Vagina (tissue), 2 donors: ENCODE results near the gene PAPPA.

Experiments
- CTCF ChIP-seq, 3 experiments: fragments of 450-650 bp in 2 of 3; fragments of 200-600 bp in 1 of 3; sonication (generic) in 1 of 3; IDR thresholded peaks; one replicate each; pipeline ENCODE4 v1.5.1; 2017 to 2019; ENCODE audit warnings: antibody characterized with exemption in 3 of 3, mild to moderate bottlenecking in 2 of 3, moderate library complexity in 2 of 3
- POLR2A ChIP-seq, 2 donors: fragments of 450-650 bp; IDR thresholded peaks; one replicate each; pipeline ENCODE4 v1.6.1; 2017; ENCODE audit warnings: antibody characterized with exemption in 2 of 2, mild to moderate bottlenecking in 2 of 2, moderate library complexity in 2 of 2
- POLR2AphosphoS5 ChIP-seq, 2 donors: sonication (generic); formaldehyde crosslinking; IDR thresholded peaks; one replicate each; pipeline ENCODE4 v1.9.0; 2017; ENCODE audit warnings: antibody characterized with exemption in 2 of 2, mild to moderate bottlenecking in 2 of 2, low read depth in 1 of 2; ENCODE audit not compliant: insufficient read depth in 1 of 2

GRCh38 chr9:116405321-116405720, 251.7 kb downstream of the PAPPA start:
- TF ChIP-seq CTCF (IDR thresholded peaks at IDR 0.05), result no peak
- TF ChIP-seq POLR2A (IDR thresholded peaks at IDR 0.05), result no peak
- no peak for TF ChIP-seq POLR2AphosphoS5 (IDR thresholded peaks at IDR 0.05; ENCODE audit: insufficient read depth in 1 of 2, low read depth in 1 of 2)
